ENCODE results near the gene EDN3.

Gene EDN3

DNA sequence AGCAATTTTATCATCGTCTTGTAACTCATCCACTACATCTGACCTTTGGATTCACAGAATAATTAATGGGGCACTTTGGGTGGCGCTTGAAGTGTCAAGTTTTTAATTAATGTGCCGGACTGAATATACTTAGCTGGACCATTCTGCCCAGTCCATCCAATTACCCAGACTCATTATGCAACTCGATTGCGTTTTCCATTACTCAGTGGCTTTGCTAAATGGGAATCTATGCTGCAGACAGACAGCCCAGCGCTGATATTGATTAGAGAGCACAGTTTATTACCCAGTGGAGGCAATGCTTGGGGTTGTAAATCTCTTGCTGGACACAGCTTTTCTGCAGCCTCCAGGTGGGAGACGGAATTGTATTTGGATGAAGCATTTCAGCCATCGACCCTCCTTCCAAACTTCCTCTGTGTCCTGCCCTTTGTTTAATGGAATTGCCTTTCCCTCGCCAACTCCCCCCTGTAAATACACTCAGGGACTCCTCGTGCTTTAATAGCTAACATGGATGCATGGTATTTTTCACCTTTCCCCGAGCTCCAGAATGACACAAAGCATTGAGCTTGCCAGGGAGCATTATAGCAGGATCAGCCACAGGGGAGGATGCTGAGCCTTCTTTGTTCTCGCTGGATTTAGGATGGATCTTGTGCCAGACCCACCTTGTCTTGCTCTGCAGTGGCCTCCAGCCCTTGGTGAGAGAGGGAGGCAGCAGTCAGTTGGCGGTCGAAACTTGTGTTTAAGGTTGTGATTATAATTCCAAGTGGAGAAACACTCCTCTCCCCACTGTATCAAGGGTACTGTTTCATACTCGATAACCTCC, 59.7 kb downstream of the EDN3 start:
- no peak for DNase-seq (ENCODE audit: low read depth)
- H3K4me3 ChIP-seq (ENCODE audit: low read depth, low read length): no peak overlapping the region
- TF ChIP-seq, protein P1, sequence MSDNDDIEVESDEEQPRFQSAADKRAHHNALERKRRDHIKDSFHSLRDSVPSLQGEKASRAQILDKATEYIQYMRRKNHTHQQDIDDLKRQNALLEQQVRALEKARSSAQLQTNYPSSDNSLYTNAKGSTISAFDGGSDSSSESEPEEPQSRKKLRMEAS (IDR thresholded peaks at IDR 0.05; ENCODE audit: low read depth, low read length): no peak
- TF ChIP-seq MYC (IDR thresholded peaks at IDR 0.05; ENCODE audit: low read depth, low read length) (no peak), POLR2A (IDR thresholded peaks at IDR 0.05; ENCODE audit: extremely low read depth, insufficient read length) (no peak)
- TF ChIP-seq, protein P2, sequence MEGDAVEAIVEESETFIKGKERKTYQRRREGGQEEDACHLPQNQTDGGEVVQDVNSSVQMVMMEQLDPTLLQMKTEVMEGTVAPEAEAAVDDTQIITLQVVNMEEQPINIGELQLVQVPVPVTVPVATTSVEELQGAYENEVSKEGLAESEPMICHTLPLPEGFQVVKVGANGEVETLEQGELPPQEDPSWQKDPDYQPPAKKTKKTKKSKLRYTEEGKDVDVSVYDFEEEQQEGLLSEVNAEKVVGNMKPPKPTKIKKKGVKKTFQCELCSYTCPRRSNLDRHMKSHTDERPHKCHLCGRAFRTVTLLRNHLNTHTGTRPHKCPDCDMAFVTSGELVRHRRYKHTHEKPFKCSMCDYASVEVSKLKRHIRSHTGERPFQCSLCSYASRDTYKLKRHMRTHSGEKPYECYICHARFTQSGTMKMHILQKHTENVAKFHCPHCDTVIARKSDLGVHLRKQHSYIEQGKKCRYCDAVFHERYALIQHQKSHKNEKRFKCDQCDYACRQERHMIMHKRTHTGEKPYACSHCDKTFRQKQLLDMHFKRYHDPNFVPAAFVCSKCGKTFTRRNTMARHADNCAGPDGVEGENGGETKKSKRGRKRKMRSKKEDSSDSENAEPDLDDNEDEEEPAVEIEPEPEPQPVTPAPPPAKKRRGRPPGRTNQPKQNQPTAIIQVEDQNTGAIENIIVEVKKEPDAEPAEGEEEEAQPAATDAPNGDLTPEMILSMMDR (IDR thresholded peaks at IDR 0.05; ENCODE audit: low read depth, low read length): no peak

DNA sequence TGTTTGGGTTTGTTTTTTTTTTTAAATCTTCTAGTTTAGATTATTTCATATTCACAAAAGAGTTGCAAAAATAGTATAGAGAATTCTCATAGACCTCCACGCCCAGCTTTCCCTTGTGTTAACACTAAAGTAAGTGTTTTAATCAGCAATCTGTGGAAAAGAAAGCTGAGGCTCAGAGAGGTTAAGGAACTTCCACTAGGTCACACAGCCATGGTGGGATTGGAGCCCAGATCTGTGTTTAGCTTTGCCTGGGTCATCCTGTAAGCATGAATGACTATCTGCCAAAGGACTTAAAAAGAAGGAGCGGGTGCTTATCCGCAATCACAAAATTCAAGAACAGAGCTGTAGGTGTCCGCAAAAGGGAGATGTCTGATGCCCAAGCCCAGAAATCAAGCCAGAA, 60.5 kb downstream of the EDN3 start:
- TF ChIP-seq MYC (IDR thresholded peaks at IDR 0.05; ENCODE audit: low read depth, low read length) (no peak), POLR2A (IDR thresholded peaks at IDR 0.05; ENCODE audit: extremely low read depth, insufficient read length) (no peak)
- TF ChIP-seq, protein P1 (IDR thresholded peaks at IDR 0.05; ENCODE audit: low read depth, low read length): no peak
- TF ChIP-seq, protein P2 (IDR thresholded peaks at IDR 0.05; ENCODE audit: low read depth, low read length): no peak
- H3K4me3 ChIP-seq (ENCODE audit: low read depth, low read length): no peak overlapping the region
- no peak for DNase-seq (ENCODE audit: low read depth)

DNA sequence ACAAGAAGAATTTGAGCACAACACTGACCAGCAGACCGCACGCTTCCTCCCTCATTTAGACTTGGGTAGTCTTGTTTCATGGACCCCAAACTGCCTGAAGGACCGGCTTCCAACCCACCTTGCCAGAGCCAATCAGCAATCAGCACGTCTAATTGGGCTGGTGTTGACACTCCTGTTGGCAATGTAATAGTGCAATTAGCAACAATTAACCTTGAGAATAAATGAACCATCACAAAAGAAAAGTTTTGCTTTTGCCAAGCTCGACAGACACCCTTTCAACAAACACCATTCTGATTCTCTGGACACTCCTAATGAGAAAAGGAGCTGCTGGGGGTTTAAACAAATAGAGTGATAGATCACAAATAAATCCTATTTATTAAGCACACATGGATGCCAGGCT, 61.0 kb downstream of the EDN3 start:
- H3K4me3 ChIP-seq (ENCODE audit: low read depth, low read length): no peak overlapping the region
- TF ChIP-seq MYC (IDR thresholded peaks at IDR 0.05; ENCODE audit: low read depth, low read length) (no peak), POLR2A (IDR thresholded peaks at IDR 0.05; ENCODE audit: extremely low read depth, insufficient read length) (no peak)
- TF ChIP-seq, protein P2 (IDR thresholded peaks at IDR 0.05; ENCODE audit: low read depth, low read length): no peak
- TF ChIP-seq, protein P1 (IDR thresholded peaks at IDR 0.05; ENCODE audit: low read depth, low read length): no peak
- DNase-seq (ENCODE audit: low read depth): no peak

DNA sequence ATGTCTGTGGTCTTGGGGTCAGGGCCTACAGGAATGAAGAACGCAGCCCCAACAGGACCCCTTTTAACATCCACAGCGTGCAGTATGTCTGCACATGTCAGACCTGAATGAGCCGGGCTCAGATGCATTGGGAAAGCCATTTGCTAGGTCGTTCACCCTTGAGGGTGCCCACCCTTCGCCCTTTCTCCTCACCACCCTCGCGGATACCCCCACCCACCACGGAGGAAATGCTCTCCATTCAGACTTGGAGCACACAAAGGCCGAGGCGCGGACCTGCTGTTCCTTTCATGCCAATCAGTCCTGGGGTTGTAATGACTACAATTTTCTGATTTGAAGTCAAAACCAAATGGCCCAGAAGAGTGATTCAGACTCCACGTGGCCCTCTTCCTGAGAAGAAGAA, 62.7 kb downstream of the EDN3 start:
- no peak for DNase-seq (ENCODE audit: low read depth)
- TF ChIP-seq MYC (IDR thresholded peaks at IDR 0.05; ENCODE audit: low read depth, low read length) (no peak), POLR2A (IDR thresholded peaks at IDR 0.05; ENCODE audit: extremely low read depth, insufficient read length) (no peak)
- TF ChIP-seq, protein P2 (IDR thresholded peaks at IDR 0.05; ENCODE audit: low read depth, low read length): no peak
- TF ChIP-seq, protein P1 (IDR thresholded peaks at IDR 0.05; ENCODE audit: low read depth, low read length): no peak
- no peak overlapping the region for H3K4me3 ChIP-seq (ENCODE audit: low read depth, low read length)

DNA sequence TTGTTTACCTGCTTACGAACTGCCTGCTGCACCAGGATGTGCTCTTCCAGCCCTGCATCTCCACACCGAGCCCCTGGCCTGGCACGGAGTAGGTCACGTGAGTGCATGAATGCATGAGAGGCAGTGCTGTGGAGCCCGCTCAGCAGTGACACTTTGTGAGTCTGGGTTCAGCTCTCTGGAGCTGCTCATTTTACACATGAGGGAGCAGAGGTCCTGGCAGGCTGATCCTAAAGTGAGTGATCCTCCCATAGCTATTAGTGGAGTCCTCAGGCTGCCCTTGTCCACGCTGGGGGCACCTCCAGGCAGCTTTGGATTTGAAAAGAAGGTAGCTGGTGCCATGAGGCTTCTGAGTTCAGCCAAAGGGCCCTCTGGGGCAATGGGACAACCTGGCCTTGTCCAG, 64.2 kb downstream of the EDN3 start:
- DNase-seq (ENCODE audit: low read depth): no peak
- TF ChIP-seq, protein P1 (IDR thresholded peaks at IDR 0.05; ENCODE audit: low read depth, low read length): no peak
- TF ChIP-seq, protein P2 (IDR thresholded peaks at IDR 0.05; ENCODE audit: low read depth, low read length): no peak
- TF ChIP-seq MYC (IDR thresholded peaks at IDR 0.05; ENCODE audit: low read depth, low read length) (no peak), POLR2A (IDR thresholded peaks at IDR 0.05; ENCODE audit: extremely low read depth, insufficient read length) (no peak)
- no peak overlapping the region for H3K4me3 ChIP-seq (ENCODE audit: low read depth, low read length)

Data from NB4 (cell line).